NB4 (cell line): ENCODE results near the gene HCK.
"Not testable (repeated sequence)": the region's sequence is repeated elsewhere in the genome, so short reads cannot be mapped to it uniquely, and the experiment has no call there.

Source experiments
- DNase-seq: peaks from one replicate; pipeline ENCODE4 v3.0.0; 2010; ENCODE audit warnings: low read depth
- H3K4me3 ChIP-seq: one replicate; pipeline ENCODE4 v1.5.1; 2011; ENCODE audit warnings: mild to moderate bottlenecking, low read depth, low read length, moderate library complexity
- CTCF ChIP-seq: IDR thresholded peaks from one replicate; pipeline ENCODE4 v1.5.1; 2012; ENCODE audit warnings: low read depth, low read length
- MAX ChIP-seq: IDR thresholded peaks from 2 replicates; pipeline ENCODE4 v1.6.1; 2011; ENCODE audit warnings: low read depth, low read length
- MYC ChIP-seq: IDR thresholded peaks from 2 replicates; pipeline ENCODE4 v1.6.1; 2011; ENCODE audit warnings: low read depth, low read length
- POLR2A ChIP-seq: IDR thresholded peaks from 2 replicates; pipeline ENCODE4 v1.6.1; 2011; ENCODE audit warnings: mild to moderate bottlenecking; ENCODE audit not compliant: insufficient read length; ENCODE audit errors: extremely low read depth

HCK gene

GRCh38 chr20:32112841-32113240, 60.8 kb downstream of the HCK start:
- peak; percentile 98 for DNase-seq
- TF ChIP-seq POLR2A (no peak), MAX (peak; percentile 28; the same call in 1 of the 2 replicates)
- peak overlapping the region; percentile 27 for H3K4me3 ChIP-seq

GRCh38 chr20:32113591-32114260, 61.7 kb downstream of the HCK start:
- peak overlapping the region; percentile 27 for H3K4me3 ChIP-seq
- TF ChIP-seq CTCF (no peak), POLR2A (no peak), MYC (no peak), MAX (no peak)
- peak; percentile 43 for DNase-seq

GRCh38 chr20:32114305-32114960, 62.4 kb downstream of the HCK start:
- no peak for DNase-seq
- no peak overlapping the region for H3K4me3 ChIP-seq

GRCh38 chr20:32115211-32115767, 63.2 kb downstream of the HCK start:
- no peak for DNase-seq
- TF ChIP-seq MAX = no peak
- no peak for TF ChIP-seq POLR2A
- TF ChIP-seq MYC = no peak
- TF ChIP-seq CTCF = no peak
- no peak overlapping the region for H3K4me3 ChIP-seq

More at GRCh38 chr20:32114305-32114960, 62.4 kb downstream of the HCK start:
- TF ChIP-seq MYC (no peak), MAX (no peak), CTCF (no peak), POLR2A (no peak)

GRCh38 chr20:32116079-32116521, 64.1 kb downstream of the HCK start:
- TF ChIP-seq MAX (no peak), CTCF (no peak), MYC (no peak), POLR2A (no peak)
- H3K4me3 ChIP-seq = no peak overlapping the region
- DNase-seq = no peak

GRCh38 chr20:32116796-32117195, 64.8 kb downstream of the HCK start:
- not testable (repeated sequence) for H3K4me3 ChIP-seq, DNase-seq

GRCh38 chr20:32118427-32118826, 66.4 kb downstream of the HCK start:
- DNase-seq = not testable (repeated sequence)

More at GRCh38 chr20:32118427-32118826, 66.4 kb downstream of the HCK start:
- not testable (repeated sequence) for H3K4me3 ChIP-seq
